Upper lobe of left lung (tissue), 4 donors: ENCODE measurements around the gene CRYGS.
A peak's percentile ranks its signal among the peaks of the same experiment; 100 is the strongest.

ENCODE experiments used
- POLR2AphosphoS5 ChIP-seq, 2 donors: sonication (generic); formaldehyde crosslinking; IDR thresholded peaks; one replicate each; pipeline ENCODE4 v1.5.1; 2017; ENCODE audit warnings: antibody characterized with exemption in 2 of 2
- TF ChIP-seq, protein P1 (sequence below), 6 experiments: fragments of 450-650 bp in 4 of 6; fragments of 200-600 bp in 2 of 6; sonication (generic) in 2 of 6; IDR thresholded peaks; one replicate each; pipeline ENCODE4 v1.5.1; 2016 to 2019; ENCODE audit warnings: antibody characterized with exemption in 6 of 6

DNA sequence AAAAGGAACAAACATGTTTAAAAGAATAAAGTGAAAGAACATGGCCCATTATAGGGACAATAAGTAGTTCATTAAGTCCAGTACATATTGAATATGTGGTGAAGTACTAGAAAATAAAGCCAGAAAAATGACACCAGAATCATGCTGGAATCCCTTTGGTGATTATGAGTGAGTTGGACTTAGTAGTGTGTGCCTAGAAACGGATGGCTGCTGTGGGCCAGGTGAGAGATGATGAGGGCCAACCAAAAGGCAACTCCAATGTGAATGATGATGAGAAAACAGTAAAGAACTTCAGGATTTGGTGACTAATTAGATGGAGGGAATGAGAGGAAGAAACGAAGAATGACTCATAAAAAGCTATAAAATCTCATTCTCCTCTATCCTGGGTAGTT is 3.3 kb downstream of the CRYGS start:
- TF ChIP-seq, protein P1, sequence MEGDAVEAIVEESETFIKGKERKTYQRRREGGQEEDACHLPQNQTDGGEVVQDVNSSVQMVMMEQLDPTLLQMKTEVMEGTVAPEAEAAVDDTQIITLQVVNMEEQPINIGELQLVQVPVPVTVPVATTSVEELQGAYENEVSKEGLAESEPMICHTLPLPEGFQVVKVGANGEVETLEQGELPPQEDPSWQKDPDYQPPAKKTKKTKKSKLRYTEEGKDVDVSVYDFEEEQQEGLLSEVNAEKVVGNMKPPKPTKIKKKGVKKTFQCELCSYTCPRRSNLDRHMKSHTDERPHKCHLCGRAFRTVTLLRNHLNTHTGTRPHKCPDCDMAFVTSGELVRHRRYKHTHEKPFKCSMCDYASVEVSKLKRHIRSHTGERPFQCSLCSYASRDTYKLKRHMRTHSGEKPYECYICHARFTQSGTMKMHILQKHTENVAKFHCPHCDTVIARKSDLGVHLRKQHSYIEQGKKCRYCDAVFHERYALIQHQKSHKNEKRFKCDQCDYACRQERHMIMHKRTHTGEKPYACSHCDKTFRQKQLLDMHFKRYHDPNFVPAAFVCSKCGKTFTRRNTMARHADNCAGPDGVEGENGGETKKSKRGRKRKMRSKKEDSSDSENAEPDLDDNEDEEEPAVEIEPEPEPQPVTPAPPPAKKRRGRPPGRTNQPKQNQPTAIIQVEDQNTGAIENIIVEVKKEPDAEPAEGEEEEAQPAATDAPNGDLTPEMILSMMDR (IDR thresholded peaks at IDR 0.05) = peak in 1 of 6 experiments; percentile 18
- TF ChIP-seq POLR2AphosphoS5 (IDR thresholded peaks at IDR 0.05) = no peak
